A549 (cell line): ENCODE data around the gene JHY. TPM values are rescaled to one million over a fixed set of nuclear protein-coding genes. Genes with fewer than 3 reads are reported as not detected.

ENCODE experiments used
- ATAC-seq, 2 experiments: fragments of 200-7000 bp in 1 of 2; fragments of >200 bp in 1 of 2; cut with Nextera tagmentation in 1 of 2; cut with Tn5 transposase in 1 of 2; 3 replicates each; pipeline versions ENCODE4 v1.8.0 to v1.9.1; 2018 to 2020; ENCODE audit warnings: mild to moderate bottlenecking in 1 of 2, moderate library complexity in 1 of 2
- CTCF ChIA-PET: fragments of 300-600 bp; sonication (Branson Sonifier 250); formaldehyde crosslinking; extraction: SDS; loops from one replicate; lab custom pipeline; 2021; ENCODE audit warnings: antibody characterized with exemption, inconsistent platforms; lab: Yijun Ruan, JAX
- POLR2A ChIA-PET: fragments of 350-600 bp; formaldehyde crosslinking; extraction: SDS; loops from one replicate; lab custom pipeline; 2021; ENCODE audit warnings: antibody characterized with exemption, inconsistent platforms; lab: Yijun Ruan, JAX
- DNase-seq, 2 experiments: peaks; one replicate each; pipeline versions ENCODE4 v3.0.0 to v3.0.0-alpha.2; 2011 to 2016; ENCODE audit warnings: low read depth in 1 of 2, low spot score in 1 of 2
- FAIRE-seq: peaks from 2 replicates; lab custom pipeline; 2011; peaks lifted over from hg19 to GRCh38; lab: Jason Lieb, UNC
- H3K27ac ChIP-seq, 2 experiments: fragments of >200 bp; sonication (Bioruptor Twin); formaldehyde crosslinking; 3 replicates each; pipeline ENCODE4 v1.5.1; 2016 to 2017
- H3K4me1 ChIP-seq: fragments of >200 bp; sonication (Bioruptor Twin); formaldehyde crosslinking; 3 replicates; pipeline ENCODE4 v1.6.1; 2016
- H3K4me2 ChIP-seq: fragments of >200 bp; sonication (Bioruptor Twin); formaldehyde crosslinking; 3 replicates; pipeline ENCODE4 v1.6.1; 2016
- H3K4me3 ChIP-seq: fragments of >200 bp; sonication (Bioruptor Twin); formaldehyde crosslinking; 3 replicates; pipeline ENCODE4 v1.5.1; 2016
- H3K9me3 ChIP-seq: fragments of >200 bp; sonication (Bioruptor Twin); formaldehyde crosslinking; 3 replicates; pipeline ENCODE4 v1.6.1; 2016
- BHLHE40 ChIP-seq: IDR thresholded peaks from 2 replicates; pipeline ENCODE4 v1.6.1; 2012; ENCODE audit warnings: low read depth, low read length, inconsistent platforms
- CEBPB ChIP-seq, 2 experiments: fragments of >200 bp in 1 of 2; sonication (Bioruptor Twin) in 1 of 2; formaldehyde crosslinking in 1 of 2; IDR thresholded peaks; 2 replicates each; pipeline ENCODE4 v1.6.1; 2012 to 2016
- CTCF ChIP-seq: fragments of >200 bp; sonication (Bioruptor Twin); formaldehyde crosslinking; IDR thresholded peaks from 3 replicates; pipeline ENCODE4 v1.5.1; 2016
- ELK1 ChIP-seq: fragments of 150-350 bp; IDR thresholded peaks from 2 replicates; pipeline ENCODE4 v1.6.1; 2014; ENCODE audit warnings: low read depth, mild to moderate bottlenecking, low read length
- ESRRA ChIP-seq: fragments of 150-350 bp; IDR thresholded peaks from 2 replicates; pipeline ENCODE4 v1.6.1; 2014; ENCODE audit warnings: mild to moderate bottlenecking, low read length, borderline replicate concordance
- FOSL2 ChIP-seq, 2 experiments: fragments of 450-650 bp in 1 of 2; fragments of >200 bp in 1 of 2; sonication (Bioruptor Twin) in 1 of 2; formaldehyde crosslinking; IDR thresholded peaks; 2 replicates each; pipeline versions ENCODE4 v1.5.0 to v1.6.1; 2016 to 2020; ENCODE audit warnings: mild to moderate bottlenecking in 1 of 2, moderate library complexity in 1 of 2
- KDM5A ChIP-seq: fragments of 200-600 bp; sonication (generic); IDR thresholded peaks from 2 replicates; pipeline ENCODE4 v1.6.1; 2016; ENCODE audit warnings: antibody characterized with exemption, mild to moderate bottlenecking
- NR3C1 ChIP-seq: fragments of >200 bp; sonication (Bioruptor Twin); formaldehyde crosslinking; IDR thresholded peaks from 3 replicates; pipeline ENCODE4 v1.6.1; 2017
- POLR2AphosphoS2 ChIP-seq: conservative IDR thresholded peaks from 2 replicates; pipeline ENCODE4 v1.6.1; 2012; ENCODE audit warnings: low read length, improper control_type of control experiment, inconsistent platforms
- RAD21 ChIP-seq, 2 experiments: fragments of >200 bp in 1 of 2; sonication (Bioruptor Twin) in 1 of 2; formaldehyde crosslinking in 1 of 2; IDR thresholded peaks in 1 of 2; conservative IDR thresholded peaks in 1 of 2; 2 replicates in 1 of 2; 3 replicates in 1 of 2; pipeline ENCODE4 v1.6.1; 2012 to 2018; ENCODE audit warnings: inconsistent platforms in 1 of 2
- SMC3 ChIP-seq: fragments of >200 bp; sonication (Bioruptor Twin); formaldehyde crosslinking; IDR thresholded peaks from 3 replicates; pipeline ENCODE4 v1.6.1; 2018; ENCODE audit warnings: inconsistent platforms
- TFCP2L1 ChIP-seq: fragments of 250-450 bp; sonication (Bioruptor Pico); IDR thresholded peaks from 2 replicates; pipeline ENCODE4 v1.5.0; 2021; ENCODE audit warnings: mild to moderate bottlenecking
- ZFP36 ChIP-seq: fragments of 450-650 bp; IDR thresholded peaks from 2 replicates; pipeline ENCODE4 v1.6.1; 2014; ENCODE audit warnings: borderline replicate concordance; ENCODE audit not compliant: partially characterized antibody
- WGBS: methylation state at CpG from one replicate; pipeline ENCODE4 v1.1.6; 2017; ENCODE audit errors: missing lambda C conversion rate; 5-methylcytosine and 5-hydroxymethylcytosine counted together
- polyA plus RNA-seq, 4 experiments: library from polyadenylated mRNA; depleted of rRNA in 3 of 4; stranded (reverse); fragments of >200 nt; fragmentation: RNase III in 1 of 4; extraction: RNeasy Plus Mini Kit Qiagen cat#74134 plus additional on column Dnase treatment in 1 of 4; gene quantifications; 2 replicates in 3 of 4; 3 replicates in 1 of 4; pipeline ENCODE4 v1.2.3, GENCODE V29; 2011 to 2017
- TF ChIP-seq, protein P1 (sequence below): fragments of 200-600 bp; sonication (generic); IDR thresholded peaks from 2 replicates; pipeline ENCODE4 v1.6.1; 2016; ENCODE audit warnings: antibody characterized with exemption, mild to moderate bottlenecking, moderate library complexity
- TF ChIP-seq, protein P2 (sequence below): IDR thresholded peaks from 2 replicates; pipeline ENCODE4 v1.6.1; 2012
- TF ChIP-seq, protein P3 (sequence below): fragments of >200 bp; sonication (Bioruptor Twin); formaldehyde crosslinking; IDR thresholded peaks from 2 replicates; pipeline ENCODE4 v1.6.1; 2016
- TF ChIP-seq, protein P4 (sequence below): IDR thresholded peaks from 2 replicates; pipeline ENCODE4 v1.6.1; 2012; ENCODE audit warnings: low read depth, borderline replicate concordance

The JHY gene
- polyA plus RNA-seq, 2 of the 4 experiments (the other 2 are of a cell fraction) = 3.4 to 6.9 TPM

GRCh38 chr11:122863704-122864326 is 18.7 kb upstream of the JHY start:
- Histone ChIP-seq H3K4me3 (no peak overlapping the region), H3K4me2 (peak overlapping the region; percentile 21; the same call in 1 of the 3 replicates), H3K4me1 (no peaks in the 10 kb centered on the region), H3K9me3 (no peaks in the 10 kb centered on the region), H3K27ac (no peak overlapping the region)
- ChIA-PET POLR2A (interaction anchor here (0.6 to 1.3 kb wide), 3 partner anchors 36 to 158 kb away, joined by 3 to 6 read pairs (median 3); no protein-coding TSS in a partner anchor), CTCF (interaction anchor here (0.6 to 9.3 kb wide), 30 partner anchors 10 to 1133 kb away, joined by 3 to 177 read pairs (median 4); no protein-coding TSS in a partner anchor)
- 28% methylated on average over 7 of the region's 7 CpGs for WGBS
- peak; percentile 20 to 37 for DNase-seq
- no peak for FAIRE-seq
- TF ChIP-seq BHLHE40 (no peak), CTCF (peak; percentile 83), TFCP2L1 (CRISPR knock-in tag) (no peak), NR3C1 (no peak), ELK1 (no peak), RAD21 (conservative IDR thresholded peaks at IDR 0.05 in 1 of 2, IDR thresholded peaks at IDR 0.05 in 1 of 2) (peak; percentile 78 to 84), ZFP36 (no peak), ESRRA (no peak), KDM5A (no peak), FOSL2 (IDR thresholded peaks at IDR 0.05) (no peak), FOSL2 (CRISPR knock-in tag; IDR thresholded peaks at IDR 0.05) (no peak), SMC3 (peak; percentile 74), CEBPB (IDR thresholded peaks at IDR 0.05) (no peak), POLR2AphosphoS2 (no peak)
- TF ChIP-seq, protein P1, sequence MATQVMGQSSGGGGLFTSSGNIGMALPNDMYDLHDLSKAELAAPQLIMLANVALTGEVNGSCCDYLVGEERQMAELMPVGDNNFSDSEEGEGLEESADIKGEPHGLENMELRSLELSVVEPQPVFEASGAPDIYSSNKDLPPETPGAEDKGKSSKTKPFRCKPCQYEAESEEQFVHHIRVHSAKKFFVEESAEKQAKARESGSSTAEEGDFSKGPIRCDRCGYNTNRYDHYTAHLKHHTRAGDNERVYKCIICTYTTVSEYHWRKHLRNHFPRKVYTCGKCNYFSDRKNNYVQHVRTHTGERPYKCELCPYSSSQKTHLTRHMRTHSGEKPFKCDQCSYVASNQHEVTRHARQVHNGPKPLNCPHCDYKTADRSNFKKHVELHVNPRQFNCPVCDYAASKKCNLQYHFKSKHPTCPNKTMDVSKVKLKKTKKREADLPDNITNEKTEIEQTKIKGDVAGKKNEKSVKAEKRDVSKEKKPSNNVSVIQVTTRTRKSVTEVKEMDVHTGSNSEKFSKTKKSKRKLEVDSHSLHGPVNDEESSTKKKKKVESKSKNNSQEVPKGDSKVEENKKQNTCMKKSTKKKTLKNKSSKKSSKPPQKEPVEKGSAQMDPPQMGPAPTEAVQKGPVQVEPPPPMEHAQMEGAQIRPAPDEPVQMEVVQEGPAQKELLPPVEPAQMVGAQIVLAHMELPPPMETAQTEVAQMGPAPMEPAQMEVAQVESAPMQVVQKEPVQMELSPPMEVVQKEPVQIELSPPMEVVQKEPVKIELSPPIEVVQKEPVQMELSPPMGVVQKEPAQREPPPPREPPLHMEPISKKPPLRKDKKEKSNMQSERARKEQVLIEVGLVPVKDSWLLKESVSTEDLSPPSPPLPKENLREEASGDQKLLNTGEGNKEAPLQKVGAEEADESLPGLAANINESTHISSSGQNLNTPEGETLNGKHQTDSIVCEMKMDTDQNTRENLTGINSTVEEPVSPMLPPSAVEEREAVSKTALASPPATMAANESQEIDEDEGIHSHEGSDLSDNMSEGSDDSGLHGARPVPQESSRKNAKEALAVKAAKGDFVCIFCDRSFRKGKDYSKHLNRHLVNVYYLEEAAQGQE = no peak
- TF ChIP-seq, protein P2, sequence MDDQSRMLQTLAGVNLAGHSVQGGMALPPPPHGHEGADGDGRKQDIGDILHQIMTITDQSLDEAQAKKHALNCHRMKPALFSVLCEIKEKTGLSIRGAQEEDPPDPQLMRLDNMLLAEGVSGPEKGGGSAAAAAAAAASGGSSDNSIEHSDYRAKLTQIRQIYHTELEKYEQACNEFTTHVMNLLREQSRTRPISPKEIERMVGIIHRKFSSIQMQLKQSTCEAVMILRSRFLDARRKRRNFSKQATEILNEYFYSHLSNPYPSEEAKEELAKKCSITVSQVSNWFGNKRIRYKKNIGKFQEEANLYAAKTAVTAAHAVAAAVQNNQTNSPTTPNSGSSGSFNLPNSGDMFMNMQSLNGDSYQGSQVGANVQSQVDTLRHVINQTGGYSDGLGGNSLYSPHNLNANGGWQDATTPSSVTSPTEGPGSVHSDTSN = no peak
- TF ChIP-seq, protein P3, sequence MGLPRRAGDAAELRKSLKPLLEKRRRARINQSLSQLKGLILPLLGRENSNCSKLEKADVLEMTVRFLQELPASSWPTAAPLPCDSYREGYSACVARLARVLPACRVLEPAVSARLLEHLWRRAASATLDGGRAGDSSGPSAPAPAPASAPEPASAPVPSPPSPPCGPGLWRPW = no peak
- TF ChIP-seq, protein P4, sequence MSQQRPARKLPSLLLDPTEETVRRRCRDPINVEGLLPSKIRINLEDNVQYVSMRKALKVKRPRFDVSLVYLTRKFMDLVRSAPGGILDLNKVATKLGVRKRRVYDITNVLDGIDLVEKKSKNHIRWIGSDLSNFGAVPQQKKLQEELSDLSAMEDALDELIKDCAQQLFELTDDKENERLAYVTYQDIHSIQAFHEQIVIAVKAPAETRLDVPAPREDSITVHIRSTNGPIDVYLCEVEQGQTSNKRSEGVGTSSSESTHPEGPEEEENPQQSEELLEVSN = no peak
- ATAC-seq = peak in 1 of 2 experiments; percentile 46; a peak in 1 of 6 replicates
